Esophagus mucosa (tissue), 1 donor: Measurements from ENCODE around the gene PTGFRN. TPM values are rescaled to one million over a fixed set of nuclear protein-coding genes. Genes with fewer than 3 reads are reported as not detected.

Source experiments
- ATAC-seq: fragments of 200-7000 bp; cut with Tn5 transposase; one replicate; pipeline ENCODE4 v1.9.1; 2020
- total RNA-seq: library from RNA; stranded (reverse); gene quantifications from one replicate; pipeline ENCODE4 v1.2.4, GENCODE V29; 2023
- donor health status: DM: yes; HTN: yes; CAD: no.

PTGFRN gene
- total RNA-seq, 1 donor from 2014 or later, result 55.1 TPM

DNA sequence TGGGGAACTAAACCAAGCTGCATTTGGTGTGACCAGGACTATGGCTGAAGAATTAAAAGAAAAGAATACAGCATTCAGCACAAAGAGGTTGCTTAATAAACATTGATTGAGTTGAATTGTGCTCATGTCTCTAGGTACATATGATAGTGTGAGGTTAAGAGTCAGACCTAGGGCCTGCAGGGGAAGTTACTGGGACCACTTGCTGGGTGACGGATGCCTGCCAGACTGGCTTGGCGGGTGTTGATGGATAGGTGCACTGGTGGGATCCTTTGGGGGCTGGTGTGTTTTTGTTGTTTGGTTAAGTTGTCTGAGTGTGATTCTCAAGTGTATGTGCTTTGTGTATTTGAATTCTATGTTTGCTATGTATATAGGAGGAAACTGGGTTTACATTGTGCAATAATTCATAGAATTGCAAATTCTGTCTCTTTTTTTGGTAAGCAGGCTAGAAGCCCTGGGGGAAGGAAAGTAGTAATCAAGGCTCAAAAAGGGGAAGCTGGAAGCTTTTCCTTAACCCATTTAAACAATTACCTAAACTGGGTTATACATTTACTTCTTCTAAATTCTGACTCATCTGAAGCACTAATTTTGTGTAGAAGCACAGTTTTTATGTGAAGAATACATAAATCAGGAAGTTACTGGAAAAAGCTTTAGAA lies 93.6 kb downstream of the PTGFRN start:
- ATAC-seq, result no peak

DNA sequence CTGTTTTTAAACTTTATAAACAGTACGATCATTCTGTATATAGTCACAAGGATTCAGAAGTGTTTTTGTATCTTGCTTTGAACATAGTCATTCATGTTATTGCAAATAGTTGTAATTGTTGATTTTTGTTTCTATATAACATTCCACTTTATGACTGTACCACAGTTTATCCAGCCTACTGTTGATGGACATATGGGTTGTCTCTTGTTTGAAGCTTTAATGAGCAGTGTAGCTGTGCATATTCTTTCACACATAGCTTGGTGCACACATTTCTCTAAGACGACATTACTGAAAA lies 98.0 kb downstream of the PTGFRN start:
- ATAC-seq, result no peak

DNA sequence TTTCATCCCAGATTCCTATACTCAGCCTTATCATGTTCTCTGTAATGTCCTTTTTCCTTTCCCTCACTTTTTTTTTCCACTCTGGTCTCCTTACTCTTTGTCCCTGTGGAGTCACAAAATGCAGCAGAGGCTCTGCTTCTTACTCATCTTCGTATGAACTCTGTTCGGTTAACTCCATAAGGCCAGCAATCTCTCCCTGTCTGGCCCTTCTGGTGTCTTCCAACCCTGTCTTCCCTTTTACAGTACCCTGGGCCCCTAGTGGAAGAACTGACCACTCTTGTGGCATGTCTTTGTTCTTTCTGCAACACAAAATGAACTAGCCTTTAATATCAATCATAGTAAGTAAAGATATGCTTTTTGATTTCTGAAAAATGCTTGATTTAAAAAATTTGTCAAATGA lies 98.9 kb downstream of the PTGFRN start:
- no peak for ATAC-seq

DNA sequence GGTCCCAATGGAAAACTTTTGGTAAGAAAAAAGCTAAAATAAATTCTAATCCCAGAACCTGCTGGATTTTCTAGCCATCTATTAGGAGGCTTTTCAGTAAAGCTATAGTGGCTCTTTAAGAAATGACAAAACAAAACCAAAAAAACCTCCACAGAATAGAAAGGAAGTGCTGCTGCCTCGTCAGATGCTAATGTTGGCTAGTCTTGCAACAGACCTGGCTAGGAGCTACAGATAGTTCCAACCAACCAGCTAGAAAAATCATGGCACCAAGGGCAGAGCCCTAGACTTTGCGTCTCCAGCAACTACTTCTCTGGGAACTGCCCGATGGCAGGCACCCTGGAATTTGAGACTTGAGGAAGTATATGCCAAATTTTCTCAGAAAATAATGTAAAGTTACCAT lies 99.4 kb downstream of the PTGFRN start:
- ATAC-seq, result no peak

DNA sequence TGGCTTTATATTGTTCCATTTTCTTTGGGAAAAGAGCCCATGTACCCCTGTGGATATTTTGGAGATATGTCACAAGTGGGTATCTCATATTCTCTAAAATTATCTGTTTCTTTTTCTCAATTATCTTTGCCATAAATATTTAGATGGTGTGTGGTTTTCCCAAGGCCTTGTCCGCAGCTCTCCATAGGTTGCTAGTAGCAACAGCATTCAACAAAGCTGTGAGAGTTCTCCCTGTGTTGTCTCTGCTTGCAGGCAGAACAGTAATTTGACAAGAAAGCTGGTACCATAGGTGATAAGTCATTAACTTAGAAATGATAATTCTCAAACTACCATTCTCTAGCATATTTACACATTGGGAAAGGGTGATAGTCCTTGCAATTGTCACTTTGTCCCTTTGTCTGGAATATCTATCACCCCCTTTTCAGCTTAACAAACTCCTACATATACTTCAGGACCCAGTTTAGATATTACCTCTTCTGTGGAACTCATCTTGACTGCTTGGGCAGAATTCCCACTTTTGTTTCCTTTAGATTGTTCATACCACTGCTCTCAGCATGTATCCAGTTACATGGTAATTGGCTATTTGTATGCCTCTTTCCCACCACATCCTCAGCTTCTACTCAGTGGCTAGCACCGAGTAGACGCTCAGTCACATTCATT lies 100.7 kb downstream of the PTGFRN start:
- no peak for ATAC-seq

DNA sequence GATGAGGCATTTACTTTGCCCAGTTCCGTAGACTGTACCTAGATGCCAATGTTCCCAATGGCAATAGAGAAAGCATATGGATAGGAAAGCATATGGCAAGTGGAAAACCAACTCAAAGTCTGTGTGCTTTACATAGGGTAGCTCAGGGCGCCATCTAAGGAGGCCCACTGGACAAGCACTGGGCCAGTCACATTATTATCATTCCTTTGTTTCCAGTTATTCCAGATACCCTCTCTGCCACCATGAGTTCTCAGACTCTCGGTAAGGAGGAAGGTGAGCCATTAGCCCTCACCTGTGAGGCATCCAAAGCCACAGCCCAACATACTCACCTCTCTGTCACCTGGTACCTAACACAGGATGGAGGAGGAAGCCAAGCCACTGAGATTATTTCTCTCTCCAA lies 101.6 kb downstream of the PTGFRN start:
- no peak for ATAC-seq

DNA sequence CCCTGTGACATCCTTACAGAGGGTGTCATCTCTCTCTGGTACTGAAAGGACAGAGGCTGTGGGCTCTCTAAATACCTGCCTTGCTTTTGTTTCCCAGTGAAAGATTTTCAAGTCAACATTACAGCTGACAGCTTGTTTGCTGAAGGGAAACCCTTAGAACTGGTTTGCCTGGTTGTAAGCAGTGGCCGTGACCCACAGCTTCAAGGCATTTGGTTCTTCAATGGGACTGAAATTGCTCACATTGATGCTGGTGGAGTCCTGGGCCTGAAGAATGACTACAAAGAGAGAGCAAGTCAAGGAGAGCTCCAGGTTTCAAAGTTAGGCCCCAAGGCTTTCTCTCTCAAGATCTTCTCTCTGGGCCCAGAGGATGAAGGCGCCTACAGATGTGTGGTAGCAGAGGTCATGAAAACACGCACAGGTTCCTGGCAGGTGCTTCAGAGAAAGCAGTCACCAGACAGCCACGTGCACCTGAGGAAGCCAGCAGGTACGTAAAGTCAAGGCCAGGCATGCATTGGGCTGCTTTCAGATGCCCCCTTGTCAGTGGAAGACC lies 103.7 kb downstream of the PTGFRN start:
- ATAC-seq, result peak; percentile 90

DNA sequence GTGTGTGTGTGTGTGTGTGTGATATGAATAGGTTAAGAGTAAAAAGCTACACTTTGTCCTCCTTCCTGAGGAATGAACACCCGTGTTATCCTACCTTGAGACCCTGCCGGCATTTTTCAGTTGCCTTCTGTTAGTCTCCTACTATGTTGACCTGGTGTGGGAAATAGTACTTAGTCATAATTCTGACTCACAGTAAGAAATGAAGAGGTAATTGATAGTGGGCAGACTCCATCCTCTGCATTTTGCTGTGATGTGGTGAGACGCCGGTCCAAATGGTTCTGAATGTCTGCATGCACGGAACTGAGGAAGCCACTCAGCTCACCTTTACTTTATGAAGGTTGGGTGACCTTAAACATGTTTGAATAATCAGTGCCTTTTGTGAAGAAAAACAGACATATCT lies 104.5 kb downstream of the PTGFRN start:
- ATAC-seq, result no peak

DNA sequence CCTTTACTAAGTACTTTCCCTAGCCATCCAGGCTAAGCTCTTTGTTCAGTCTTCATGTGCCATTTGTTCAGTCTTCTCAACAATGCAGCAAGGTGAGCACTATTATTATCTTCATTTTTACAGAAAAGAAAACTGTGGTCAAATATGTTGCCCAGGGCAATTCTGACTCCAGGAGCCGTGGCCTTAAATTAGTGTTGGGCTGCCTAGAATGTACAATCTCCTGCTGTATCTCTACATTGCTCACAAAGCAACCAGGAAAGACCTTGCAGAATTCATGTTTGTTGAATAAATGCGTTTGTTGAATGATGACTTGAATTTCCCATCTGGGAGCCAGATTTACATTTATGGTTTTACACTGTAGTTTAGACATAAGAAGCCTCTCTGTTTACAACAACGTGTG lies 106.0 kb downstream of the PTGFRN start:
- no peak for ATAC-seq

DNA sequence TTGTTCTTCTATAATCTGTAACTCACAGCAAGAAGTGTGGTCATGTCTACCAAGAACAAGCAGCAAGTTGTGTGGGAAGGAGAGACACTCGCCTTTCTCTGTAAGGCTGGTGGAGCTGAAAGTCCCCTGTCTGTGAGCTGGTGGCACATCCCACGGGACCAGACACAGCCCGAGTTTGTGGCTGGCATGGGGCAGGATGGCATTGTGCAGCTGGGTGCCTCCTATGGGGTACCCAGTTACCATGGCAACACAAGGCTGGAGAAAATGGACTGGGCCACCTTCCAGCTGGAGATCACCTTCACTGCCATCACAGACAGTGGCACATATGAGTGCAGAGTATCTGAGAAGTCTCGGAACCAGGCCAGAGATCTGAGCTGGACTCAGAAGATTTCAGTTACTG lies 107.3 kb downstream of the PTGFRN start:
- no peak for ATAC-seq

DNA sequence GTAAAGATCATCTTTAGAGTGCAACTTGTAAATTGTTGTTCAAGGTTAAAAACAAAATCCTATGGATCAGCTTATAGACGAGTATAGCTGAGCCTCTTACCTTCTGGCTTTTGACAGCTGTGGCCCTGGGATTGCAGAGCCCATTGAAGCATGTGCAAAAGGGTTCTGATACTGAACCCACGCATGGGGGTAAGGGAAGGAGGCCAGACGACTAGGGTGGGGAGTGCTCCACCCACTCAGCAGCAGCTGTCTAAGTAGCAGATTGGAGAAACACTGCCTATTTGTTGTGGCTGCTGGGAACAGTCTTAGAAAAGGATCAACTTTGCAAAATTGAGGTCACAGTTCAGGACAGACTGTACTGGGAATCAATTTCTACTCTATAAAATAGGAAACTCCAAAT lies 107.9 kb downstream of the PTGFRN start:
- ATAC-seq, result no peak

DNA sequence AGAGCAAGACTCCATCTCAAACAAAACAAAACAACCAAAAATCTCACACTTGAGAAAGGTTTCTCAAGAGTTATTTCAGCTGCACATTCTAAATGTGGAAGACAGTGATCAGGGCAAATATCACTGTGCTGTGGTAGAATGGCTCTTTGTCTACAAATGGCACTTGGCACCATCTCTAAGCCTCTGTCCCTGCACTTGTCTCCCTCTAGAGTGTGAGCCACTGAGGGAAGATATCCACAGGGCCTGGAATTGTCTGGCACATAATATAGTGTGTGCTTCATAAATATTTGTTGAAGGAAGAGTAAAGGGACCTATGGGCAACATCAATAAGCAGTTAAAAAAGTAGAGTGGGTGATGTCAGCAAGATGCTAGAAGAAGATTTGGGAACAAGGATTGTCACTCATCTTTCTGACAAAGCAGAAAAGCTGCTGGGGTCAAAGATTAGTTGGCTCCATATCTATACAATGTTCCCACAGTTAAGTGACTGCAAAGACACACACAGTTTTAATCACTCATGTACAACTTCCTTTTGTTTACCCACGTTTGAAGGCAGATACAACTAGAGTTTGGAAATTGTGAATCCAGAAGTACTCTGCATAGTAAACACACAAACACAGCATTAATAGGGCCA lies 110.9 kb downstream of the PTGFRN start:
- ATAC-seq, result no peak

DNA sequence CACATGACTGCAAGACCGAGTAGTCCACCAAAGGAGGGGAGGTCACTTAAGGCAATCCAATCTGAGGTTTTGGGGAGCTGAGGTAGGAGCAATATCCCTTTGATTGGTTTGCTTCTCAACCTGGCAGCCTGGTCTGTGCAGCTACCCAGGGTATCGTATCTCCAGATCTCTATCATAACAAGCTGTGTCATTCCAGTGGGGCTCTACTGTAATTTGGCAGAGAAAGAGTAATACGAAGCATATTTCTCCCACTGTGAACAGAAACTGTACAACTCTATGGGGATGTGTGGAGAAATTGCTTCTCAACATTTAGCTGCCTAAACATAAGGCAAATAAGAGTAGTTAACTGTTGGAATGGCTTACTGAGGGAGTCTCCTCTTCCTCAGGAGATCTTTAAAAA lies 112.4 kb downstream of the PTGFRN start:
- ATAC-seq, result no peak

DNA sequence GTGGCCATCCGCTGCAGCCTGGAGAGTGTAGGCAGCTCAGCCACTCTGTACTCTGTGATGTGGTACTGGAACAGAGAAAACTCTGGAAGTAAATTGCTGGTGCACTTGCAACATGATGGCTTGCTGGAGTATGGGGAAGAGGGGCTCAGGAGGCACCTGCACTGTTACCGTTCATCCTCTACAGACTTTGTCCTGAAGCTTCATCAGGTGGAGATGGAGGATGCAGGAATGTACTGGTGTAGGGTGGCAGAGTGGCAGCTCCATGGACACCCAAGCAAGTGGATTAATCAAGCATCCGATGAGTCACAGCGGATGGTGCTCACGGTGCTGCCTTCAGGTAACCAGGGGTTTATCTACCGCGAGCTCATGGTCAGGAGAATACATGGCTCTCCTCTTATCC lies 115.9 kb downstream of the PTGFRN start:
- no peak for ATAC-seq

DNA sequence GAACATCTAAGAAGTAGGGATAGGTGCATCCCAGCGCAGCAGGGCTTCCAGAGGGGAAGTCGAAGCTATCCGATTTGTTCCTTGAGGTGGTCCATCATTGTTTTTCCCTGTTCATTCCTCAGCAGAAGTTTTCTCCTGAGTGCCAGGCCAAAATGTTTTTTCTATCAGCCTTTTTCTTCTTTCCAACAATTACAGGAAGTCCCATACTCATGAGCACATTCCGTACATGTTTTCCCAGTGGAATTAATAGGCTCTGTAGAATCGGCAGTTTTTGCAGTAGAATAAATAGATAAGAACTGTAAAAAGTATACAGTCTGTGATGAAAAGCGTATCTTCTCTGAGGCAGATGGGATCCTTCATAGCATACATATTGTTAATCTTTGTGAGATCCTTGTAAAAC lies 116.6 kb downstream of the PTGFRN start:
- ATAC-seq, result no peak

DNA sequence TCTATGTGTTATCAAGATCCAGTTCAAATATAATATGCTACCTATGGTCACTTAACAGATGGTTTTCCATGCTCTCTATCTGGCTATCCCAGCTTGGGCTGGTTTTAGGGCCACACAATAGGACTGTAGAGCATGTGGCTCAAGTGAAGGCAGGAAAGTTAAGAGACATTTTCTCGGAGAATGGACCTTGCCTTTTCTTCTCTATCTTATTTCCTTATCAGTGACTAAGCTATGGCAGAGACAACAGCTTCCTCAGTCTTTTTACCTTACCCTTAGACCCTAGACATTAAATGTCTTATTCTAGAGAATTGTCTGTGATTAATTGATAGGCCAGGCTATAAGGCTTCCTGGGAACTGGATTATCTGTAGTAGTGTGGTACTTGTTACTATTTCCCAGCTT lies 120.0 kb downstream of the PTGFRN start:
- ATAC-seq, result no peak

DNA sequence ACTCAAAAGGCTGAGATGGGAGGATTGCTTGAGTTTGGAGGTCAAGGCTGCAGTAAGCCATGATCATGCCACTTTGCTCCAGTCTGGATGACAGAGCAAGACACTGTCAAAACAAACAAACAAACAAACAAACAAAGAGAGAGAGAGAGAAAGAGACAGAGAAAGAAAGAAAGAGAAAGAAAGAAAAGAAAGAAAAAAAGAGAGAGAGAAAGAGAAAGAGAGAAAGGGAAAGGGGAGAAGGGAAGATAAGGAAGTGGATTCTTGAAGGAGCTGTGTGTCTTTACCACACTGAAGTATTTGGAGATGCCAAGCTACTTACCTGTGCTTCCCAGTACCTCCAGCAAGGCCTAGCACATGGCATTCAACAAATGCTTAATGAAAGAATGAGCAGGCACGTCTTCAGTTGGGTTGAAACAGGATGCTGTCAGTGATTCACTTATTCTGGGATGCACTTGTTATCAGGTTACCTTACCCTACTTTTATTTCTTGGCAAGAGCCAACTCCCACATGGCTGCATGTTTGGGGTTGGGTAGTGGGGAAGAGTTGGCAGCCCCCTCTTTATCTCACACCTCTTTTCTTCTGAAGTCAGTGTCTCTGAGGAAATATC lies 120.7 kb downstream of the PTGFRN start:
- ATAC-seq, result no peak

DNA sequence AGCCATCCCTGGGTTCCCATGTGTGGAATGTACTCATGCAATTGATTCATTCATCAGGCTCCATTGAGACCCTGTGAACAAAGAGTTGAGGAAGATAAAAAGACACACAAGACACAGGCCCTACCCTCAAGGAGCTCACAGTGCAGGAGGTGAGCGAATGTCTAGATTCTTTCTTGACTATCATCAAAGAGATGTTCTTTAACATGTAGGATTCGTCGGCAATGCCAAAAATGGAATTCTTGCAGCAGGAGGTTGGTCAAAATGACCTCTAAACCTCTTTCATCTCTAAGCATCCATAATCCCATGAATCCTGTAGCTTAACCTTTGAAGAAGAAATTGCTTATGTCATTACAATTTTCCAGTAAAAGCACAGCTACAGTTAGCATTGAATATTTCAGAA lies 122.5 kb downstream of the PTGFRN start:
- ATAC-seq, result no peak

DNA sequence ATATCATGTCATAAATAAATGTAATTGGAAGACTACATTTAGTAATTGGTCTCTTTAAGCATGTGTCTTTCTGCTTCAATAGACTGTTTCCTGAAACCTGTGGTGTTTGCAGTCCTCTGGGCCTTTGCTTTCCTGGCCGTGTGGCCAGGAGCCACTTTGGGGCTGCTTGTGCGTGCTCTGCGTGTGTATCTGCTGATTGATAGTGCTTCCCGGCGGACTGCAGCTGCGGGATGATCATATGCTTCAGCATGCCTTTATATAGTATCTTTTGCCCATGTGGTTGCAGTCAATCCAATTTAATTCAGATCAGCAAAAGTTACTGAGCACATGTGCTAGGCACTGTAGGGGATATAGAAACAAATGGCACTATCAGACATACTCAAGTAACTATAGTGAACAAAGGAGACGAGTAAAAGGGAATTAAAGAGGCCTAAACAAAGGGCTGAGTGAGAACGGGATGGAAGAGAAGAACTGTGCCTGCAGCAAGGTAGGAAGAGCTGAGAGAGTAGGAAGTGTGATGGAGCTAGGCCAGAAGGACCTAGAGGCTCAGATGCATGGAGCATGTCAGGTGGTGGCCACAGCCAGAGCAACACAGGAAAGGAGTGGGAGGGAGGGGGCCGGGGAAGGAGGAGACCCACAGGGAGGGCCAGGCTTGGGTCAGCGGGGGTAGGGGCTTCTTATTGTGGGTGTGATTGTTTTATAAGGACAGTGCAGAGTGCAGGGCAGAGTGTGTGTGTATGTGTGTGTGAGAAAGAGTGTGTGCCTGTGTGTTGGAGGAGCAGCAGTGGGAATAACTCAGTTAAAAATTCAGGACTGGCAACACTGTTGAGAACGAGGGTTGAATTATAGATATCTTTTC lies 123.2 kb downstream of the PTGFRN start:
- ATAC-seq, result no peak

DNA sequence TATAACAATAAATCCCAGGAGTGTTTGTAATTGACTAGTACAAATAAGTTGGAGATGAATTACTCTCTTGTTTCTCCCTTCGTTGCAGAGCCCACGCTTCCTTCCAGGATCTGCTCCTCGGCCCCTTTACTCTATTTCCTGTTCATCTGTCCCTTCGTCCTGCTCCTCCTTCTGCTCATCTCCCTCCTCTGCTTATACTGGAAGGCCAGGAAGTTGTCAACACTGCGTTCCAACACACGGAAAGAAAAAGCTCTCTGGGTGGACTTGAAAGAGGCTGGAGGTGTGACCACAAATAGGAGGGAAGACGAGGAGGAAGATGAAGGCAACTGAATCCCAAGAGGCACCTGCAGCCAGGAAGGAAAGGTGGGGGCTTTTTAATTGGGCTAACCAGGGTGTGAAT lies 124.1 kb downstream of the PTGFRN start:
- no peak for ATAC-seq

DNA sequence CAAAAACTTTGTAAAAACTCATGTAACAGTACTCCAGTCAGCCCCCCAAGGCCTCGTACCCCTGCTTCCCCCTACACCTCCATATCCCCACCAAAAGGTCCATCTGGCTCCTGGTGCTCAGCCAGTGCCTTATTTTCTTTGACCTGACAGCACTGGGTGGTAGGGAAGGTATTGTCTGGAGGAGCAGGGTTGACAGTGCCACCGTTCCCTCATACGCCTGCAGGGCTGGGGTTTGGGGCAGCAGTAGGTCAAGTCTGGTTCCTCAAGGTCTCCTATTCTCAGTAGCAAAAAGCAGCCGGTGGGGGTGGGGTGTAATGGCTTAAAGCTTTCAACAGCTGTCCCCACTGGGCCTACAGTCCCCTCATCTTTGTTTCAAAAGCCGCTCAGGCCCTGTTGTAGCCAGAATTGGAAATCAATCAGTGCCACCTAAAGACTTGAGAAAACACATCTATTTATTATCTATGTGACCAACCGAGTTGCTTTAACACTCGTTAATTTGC lies 125.1 kb downstream of the PTGFRN start:
- no peak for ATAC-seq

DNA sequence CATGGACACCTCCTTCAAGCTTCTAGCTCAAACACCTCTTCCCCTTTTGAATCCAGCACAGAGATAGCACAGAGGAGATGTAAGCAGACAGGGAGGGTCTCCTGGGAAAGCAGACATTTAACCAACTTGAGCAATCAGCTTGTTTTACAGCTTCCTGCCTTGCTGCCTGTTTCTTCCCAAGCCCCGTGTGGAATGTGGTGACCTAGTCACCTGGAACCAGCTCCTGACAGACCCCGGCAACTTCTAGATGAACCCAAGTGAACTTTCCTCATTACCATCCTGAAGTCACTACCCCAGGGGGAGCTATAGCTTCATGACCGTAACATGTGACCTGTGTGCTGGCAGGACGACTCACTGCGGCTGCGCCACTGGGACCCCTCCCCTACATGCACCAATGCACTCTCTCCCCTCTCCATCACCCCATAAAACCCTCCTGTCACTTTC lies 126.3 kb downstream of the PTGFRN start:
- ATAC-seq, result no peak

DNA sequence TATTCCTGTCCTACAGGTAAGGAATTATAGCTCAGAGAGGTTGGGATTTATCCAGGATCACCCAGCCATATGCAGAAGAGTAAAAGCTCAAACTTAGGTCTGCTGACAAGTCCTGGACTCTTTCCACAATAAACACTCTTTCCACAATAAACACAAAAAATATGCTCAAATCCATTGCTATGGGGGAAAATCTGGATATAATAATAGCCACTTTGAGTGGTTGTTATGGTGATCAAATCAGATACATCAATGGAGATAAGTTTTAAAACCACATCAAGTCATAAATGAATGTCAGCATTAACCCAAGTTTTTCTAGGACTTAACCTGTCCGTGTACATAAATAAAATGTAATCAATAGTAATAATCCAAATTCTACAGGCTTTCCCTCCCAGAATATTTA lies 128.1 kb downstream of the PTGFRN start:
- ATAC-seq, result no peak
